ELF-1 (cell line): ENCODE results near the gene POLG.
A peak's percentile ranks its signal among the peaks of the same experiment; 100 is the strongest.

ENCODE experiments used
- DNase-seq: peaks from one replicate; pipeline ENCODE4 v3.0.0-alpha.2; 2016; ENCODE audit warnings: low read depth, low spot score

POLG gene

GRCh38 chr15:89356634-89357298 is 22.1 kb upstream of the POLG start:
- no peak for DNase-seq

GRCh38 chr15:89353991-89354390 is 19.4 kb upstream of the POLG start:
- DNase-seq = no peak

- DNase-seq = no peak
Observed at GRCh38 chr15:89352476-89352875, 17.9 kb upstream of the POLG start.

- no peak for DNase-seq
Observed at GRCh38 chr15:89349206-89349558, 14.6 kb upstream of the POLG start.

GRCh38 chr15:89346516-89347231 is 12.1 kb upstream of the POLG start:
- peak; percentile 62 for DNase-seq

- no peak for DNase-seq
Observed at GRCh38 chr15:89345248-89345647, 10.6 kb upstream of the POLG start.

- no peak for DNase-seq
Observed at GRCh38 chr15:89342840-89343239, 8.2 kb upstream of the POLG start.

GRCh38 chr15:89341316-89342005 is 6.8 kb upstream of the POLG start:
- DNase-seq = no peak

GRCh38 chr15:89340573-89340972 is 5.9 kb upstream of the POLG start:
- no peak for DNase-seq

GRCh38 chr15:89338036-89338435 is 3.4 kb upstream of the POLG start:
- no peak for DNase-seq

GRCh38 chr15:89335298-89336041 is 846 bp upstream of the POLG start:
- peak; percentile 75 for DNase-seq

- no peak for DNase-seq
Observed at GRCh38 chr15:89333959-89334509, 590 bp downstream of the POLG start.

GRCh38 chr15:89333011-89333860 is 1.4 kb downstream of the POLG start:
- peak; percentile 42 for DNase-seq

GRCh38 chr15:89332446-89332845 is 2.2 kb downstream of the POLG start:
- DNase-seq = peak; percentile 24

GRCh38 chr15:89330881-89331595 is 3.6 kb downstream of the POLG start:
- DNase-seq = no peak

- DNase-seq = no peak
Observed at GRCh38 chr15:89330119-89330518, 4.5 kb downstream of the POLG start.

GRCh38 chr15:89329329-89330084 is 5.1 kb downstream of the POLG start:
- no peak for DNase-seq

GRCh38 chr15:89328398-89329254 is 6.0 kb downstream of the POLG start:
- DNase-seq = no peak

GRCh38 chr15:89327113-89327512 is 7.5 kb downstream of the POLG start:
- no peak for DNase-seq
